Suprapubic skin (tissue), 3 donors: ENCODE data around the gene RCOR2.

Source experiments
- EP300 ChIP-seq: sonication (generic); formaldehyde crosslinking; IDR thresholded peaks from one replicate; pipeline ENCODE4 v1.6.1; 2017; ENCODE audit warnings: antibody characterized with exemption
- POLR2A ChIP-seq, 2 donors: fragments of 450-650 bp; IDR thresholded peaks; one replicate each; pipeline ENCODE4 v1.6.1; 2017; ENCODE audit warnings: antibody characterized with exemption in 2 of 2, mild to moderate bottlenecking in 2 of 2, moderate library complexity in 2 of 2
- TF ChIP-seq, protein P1 (sequence below), 2 donors: fragments of 200-600 bp in 1 of 2; fragments of 450-650 bp in 1 of 2; sonication (generic) in 1 of 2; IDR thresholded peaks; one replicate each; pipeline ENCODE4 v1.5.1; 2016 to 2019; ENCODE audit warnings: antibody characterized with exemption in 2 of 2, mild to moderate bottlenecking in 1 of 2, moderate library complexity in 1 of 2

GRCh38 chr11:63931876-63932275 lies 14.9 kb upstream of the RCOR2 start:
- TF ChIP-seq POLR2A (IDR thresholded peaks at IDR 0.05), result no peak
- no peak for TF ChIP-seq EP300
- TF ChIP-seq, protein P1, sequence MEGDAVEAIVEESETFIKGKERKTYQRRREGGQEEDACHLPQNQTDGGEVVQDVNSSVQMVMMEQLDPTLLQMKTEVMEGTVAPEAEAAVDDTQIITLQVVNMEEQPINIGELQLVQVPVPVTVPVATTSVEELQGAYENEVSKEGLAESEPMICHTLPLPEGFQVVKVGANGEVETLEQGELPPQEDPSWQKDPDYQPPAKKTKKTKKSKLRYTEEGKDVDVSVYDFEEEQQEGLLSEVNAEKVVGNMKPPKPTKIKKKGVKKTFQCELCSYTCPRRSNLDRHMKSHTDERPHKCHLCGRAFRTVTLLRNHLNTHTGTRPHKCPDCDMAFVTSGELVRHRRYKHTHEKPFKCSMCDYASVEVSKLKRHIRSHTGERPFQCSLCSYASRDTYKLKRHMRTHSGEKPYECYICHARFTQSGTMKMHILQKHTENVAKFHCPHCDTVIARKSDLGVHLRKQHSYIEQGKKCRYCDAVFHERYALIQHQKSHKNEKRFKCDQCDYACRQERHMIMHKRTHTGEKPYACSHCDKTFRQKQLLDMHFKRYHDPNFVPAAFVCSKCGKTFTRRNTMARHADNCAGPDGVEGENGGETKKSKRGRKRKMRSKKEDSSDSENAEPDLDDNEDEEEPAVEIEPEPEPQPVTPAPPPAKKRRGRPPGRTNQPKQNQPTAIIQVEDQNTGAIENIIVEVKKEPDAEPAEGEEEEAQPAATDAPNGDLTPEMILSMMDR (IDR thresholded peaks at IDR 0.05), result no peak
